Epithelial cell of proximal tubule (primary cell): ENCODE measurements around the gene LRIT1. TPM values are rescaled to one million over a fixed set of nuclear protein-coding genes. Genes with fewer than 3 reads are reported as not detected.

Experiments used
- DNase-seq: peaks from one replicate; pipeline ENCODE4 v3.0.0-alpha.2; 2011; ENCODE audit warnings: low read depth
- H3K4me3 ChIP-seq: 2 replicates; pipeline ENCODE4 v1.5.1; 2011; ENCODE audit warnings: low read depth, mild to moderate bottlenecking, low read length
- CTCF ChIP-seq: conservative IDR thresholded peaks from 2 replicates; pipeline ENCODE4 v1.5.1; 2012; ENCODE audit warnings: low read depth, mild to moderate bottlenecking, low read length
- total RNA-seq: library from RNA; depleted of rRNA; stranded (reverse); fragments of >200 nt; gene quantifications from 2 replicates; pipeline ENCODE4 v1.2.3, GENCODE V29; 2015

Gene LRIT1
- total RNA-seq, 1 donor from 2014 or later, result not detected

DNA sequence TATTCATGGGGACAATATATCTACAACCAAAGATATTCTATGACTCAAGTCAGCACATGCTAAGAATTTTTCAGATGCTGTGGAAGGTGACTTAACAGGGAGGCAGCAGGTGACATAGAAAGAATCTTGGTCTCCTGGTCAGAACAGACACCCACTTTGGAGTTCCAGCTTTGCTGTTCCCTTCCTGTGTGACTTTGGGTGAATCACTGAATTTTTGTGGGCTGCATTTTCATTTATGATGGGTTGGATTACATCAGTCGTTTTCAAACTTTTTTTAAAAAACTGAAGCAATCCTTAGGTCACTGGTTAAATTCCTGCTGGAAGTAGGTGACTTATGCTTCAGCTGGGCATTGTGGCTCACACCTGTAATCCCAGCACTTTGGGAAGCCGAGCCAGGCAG, 28.4 kb upstream of the LRIT1 start:
- DNase-seq, result peak; percentile 35
- no peak for TF ChIP-seq CTCF
- H3K4me3 ChIP-seq, result no peak overlapping the region

GRCh38 chr10:84269162-84269561, 27.8 kb upstream of the LRIT1 start:
- TF ChIP-seq CTCF, result no peak
- no peak for DNase-seq
- H3K4me3 ChIP-seq, result no peak overlapping the region

DNA sequence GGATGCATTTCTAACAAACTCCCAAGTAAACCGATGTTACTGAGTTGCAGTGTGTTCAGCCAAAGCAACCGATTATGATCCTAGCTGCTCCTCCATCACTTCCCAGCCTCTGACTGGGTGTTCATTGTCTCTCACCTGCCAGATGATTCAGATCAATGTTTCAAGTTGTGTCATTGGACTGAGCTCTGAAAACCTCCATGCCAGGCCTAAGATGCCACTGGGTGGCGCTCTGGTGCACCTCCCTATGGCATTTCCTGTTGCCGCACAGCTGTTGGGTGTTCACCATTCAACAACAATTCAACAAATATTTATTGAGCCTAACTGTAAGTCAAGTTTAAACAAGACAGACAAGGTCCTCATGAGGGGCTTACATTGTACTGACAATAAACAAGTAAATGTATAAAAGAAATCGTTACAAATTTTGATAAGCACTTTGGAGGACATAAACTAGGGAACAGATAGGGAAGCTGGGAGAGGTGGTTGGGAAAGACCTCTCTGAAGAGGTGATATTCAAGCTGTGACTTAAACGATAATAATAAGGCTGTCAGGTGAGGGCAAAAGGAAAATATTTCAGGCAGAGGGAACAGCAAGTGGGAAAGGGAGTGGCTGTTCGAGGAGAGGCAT, 26.3 kb upstream of the LRIT1 start:
- TF ChIP-seq CTCF, result peak; percentile 90
- H3K4me3 ChIP-seq, result no peak overlapping the region
- no peak for DNase-seq

GRCh38 chr10:84265418-84265817, 24.1 kb upstream of the LRIT1 start:
- no peak overlapping the region for H3K4me3 ChIP-seq
- no peak for TF ChIP-seq CTCF
- DNase-seq, result no peak

DNA sequence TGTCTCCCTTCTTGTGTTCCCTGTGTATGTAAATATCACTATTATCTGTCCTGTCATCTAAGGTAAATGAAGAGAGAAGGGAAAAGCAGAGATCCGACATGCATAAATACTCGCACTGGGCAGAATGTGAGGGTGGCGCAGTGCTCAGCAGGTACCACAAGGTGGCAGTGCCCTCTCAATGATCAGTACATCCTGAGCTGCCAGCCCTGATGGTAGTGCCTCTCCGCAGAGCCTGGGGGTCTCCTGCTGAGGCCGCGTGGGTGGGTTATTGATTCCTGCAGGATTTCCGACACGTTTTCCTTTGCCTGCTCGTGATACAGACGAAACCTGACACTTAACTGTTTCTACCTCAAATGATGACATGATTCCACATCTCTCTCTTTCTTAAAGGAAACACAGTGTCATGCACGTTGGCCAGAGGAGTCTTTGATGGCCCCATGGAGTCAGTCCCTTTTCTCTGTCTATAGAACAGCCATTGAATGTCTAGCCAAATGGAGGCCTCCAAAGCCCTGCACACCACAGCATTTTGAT, 23.3 kb upstream of the LRIT1 start:
- DNase-seq, result no peak
- H3K4me3 ChIP-seq, result no peak overlapping the region
- TF ChIP-seq CTCF, result peak; percentile 99

GRCh38 chr10:84263716-84264115, 22.4 kb upstream of the LRIT1 start:
- no peak for TF ChIP-seq CTCF
- no peak overlapping the region for H3K4me3 ChIP-seq
- DNase-seq, result no peak

- H3K4me3 ChIP-seq, result no peak overlapping the region
- DNase-seq, result no peak
- TF ChIP-seq CTCF, result no peak
Observed at GRCh38 chr10:84262190-84262956, 21.0 kb upstream of the LRIT1 start.
